Gastrocnemius medialis (tissue), 4 donors: ENCODE measurements around the gene SETD1A. TPM values are rescaled to one million over a fixed set of nuclear protein-coding genes. Genes with fewer than 3 reads are reported as not detected.

Experiments used
- ATAC-seq, 2 donors: fragments of 150-250 bp; one replicate each; pipeline ENCODE4 v1.9.1; 2016
- DNase-seq, 2 donors: peaks; one replicate each; pipeline ENCODE4 v3.0.0-alpha.2; 2019
- H3K27ac ChIP-seq, 4 donors: fragments of 200-600 bp; sonication (generic); 1 replicate in 1 of 4; 2 replicates in 3 of 4; pipeline ENCODE4 v1.5.1; 2016 to 2018; ENCODE audit warnings: mild to moderate bottlenecking in 2 of 4, moderate library complexity in 1 of 4
- H3K27me3 ChIP-seq, 3 donors: fragments of 200-600 bp; sonication (generic) in 2 of 3; 1 replicate in 1 of 3; 2 replicates in 2 of 3; pipeline versions ENCODE4 v1.5.1 to v1.6.0; 2016 to 2019; ENCODE audit warnings: mild to moderate bottlenecking in 1 of 3, moderate library complexity in 1 of 3
- H3K36me3 ChIP-seq, 2 donors: fragments of 200-600 bp; sonication (generic) in 1 of 2; one replicate each; pipeline ENCODE4 v1.5.1; 2017 to 2018
- H3K4me1 ChIP-seq, 2 donors: fragments of 200-600 bp; sonication (generic) in 1 of 2; one replicate each; pipeline ENCODE4 v1.5.1; 2016 to 2017; ENCODE audit warnings: mild to moderate bottlenecking in 2 of 2
- H3K4me3 ChIP-seq, 4 donors: fragments of 200-600 bp; sonication (generic) in 3 of 4; 1 replicate in 1 of 4; 2 replicates in 3 of 4; pipeline ENCODE4 v1.5.1; 2016 to 2019; ENCODE audit warnings: mild to moderate bottlenecking in 2 of 4
- H3K9me3 ChIP-seq, 3 donors: fragments of 200-600 bp; sonication (generic) in 2 of 3; 1 replicate in 1 of 3; 2 replicates in 2 of 3; pipeline ENCODE4 v1.5.1; 2016 to 2019
- POLR2A ChIP-seq, 2 donors: fragments of 450-650 bp; IDR thresholded peaks; one replicate each; pipeline ENCODE4 v1.6.1; 2017; ENCODE audit warnings: antibody characterized with exemption in 2 of 2, mild to moderate bottlenecking in 2 of 2, moderate library complexity in 2 of 2
- in situ Hi-C, 4 donors: fragments of 200-750 bp; cut with MboI; loops; one replicate each; pipeline versions ENCODE4 v1.15.0 to v1.8.0; 2017; ENCODE audit warnings: low sequenced_read_pairs in 4 of 4
- intact Hi-C: fragments of 100-400 bp; cut with DNase I; formaldehyde crosslinking; loops from one replicate; pipeline ENCODE4 v1.15.1; 2023; ENCODE audit warnings: low total_unique reads
- total RNA-seq, 4 donors: library from RNA; depleted of rRNA; stranded (reverse); fragments of >200 nt; gene quantifications; one replicate each; pipeline versions ENCODE4 v1.1.0 to v1.2.3, GENCODE V29; 2016
- TF ChIP-seq, protein P1 (sequence below), 5 experiments: fragments of 450-650 bp in 3 of 5; fragments of 200-600 bp in 2 of 5; sonication (generic) in 2 of 5; IDR thresholded peaks in 4 of 5; conservative IDR thresholded peaks in 1 of 5; 1 replicate in 4 of 5; 2 replicates in 1 of 5; pipeline ENCODE4 v1.5.1; 2016 to 2019; ENCODE audit warnings: antibody characterized with exemption in 5 of 5, mild to moderate bottlenecking in 3 of 5, moderate library complexity in 3 of 5

SETD1A gene
- total RNA-seq, 4 donors from 2014 or later = 3.8 to 15.4 (median 9.8) TPM

- peaks cover 0 to 4% of the 10 kb centered on the region in 2 donors for H3K36me3 ChIP-seq
- H3K4me1 ChIP-seq = peaks cover 17 to 33% of the 10 kb centered on the region in 2 donors
- no peak for TF ChIP-seq POLR2A (IDR thresholded peaks at IDR 0.05)
- TF ChIP-seq, protein P1, sequence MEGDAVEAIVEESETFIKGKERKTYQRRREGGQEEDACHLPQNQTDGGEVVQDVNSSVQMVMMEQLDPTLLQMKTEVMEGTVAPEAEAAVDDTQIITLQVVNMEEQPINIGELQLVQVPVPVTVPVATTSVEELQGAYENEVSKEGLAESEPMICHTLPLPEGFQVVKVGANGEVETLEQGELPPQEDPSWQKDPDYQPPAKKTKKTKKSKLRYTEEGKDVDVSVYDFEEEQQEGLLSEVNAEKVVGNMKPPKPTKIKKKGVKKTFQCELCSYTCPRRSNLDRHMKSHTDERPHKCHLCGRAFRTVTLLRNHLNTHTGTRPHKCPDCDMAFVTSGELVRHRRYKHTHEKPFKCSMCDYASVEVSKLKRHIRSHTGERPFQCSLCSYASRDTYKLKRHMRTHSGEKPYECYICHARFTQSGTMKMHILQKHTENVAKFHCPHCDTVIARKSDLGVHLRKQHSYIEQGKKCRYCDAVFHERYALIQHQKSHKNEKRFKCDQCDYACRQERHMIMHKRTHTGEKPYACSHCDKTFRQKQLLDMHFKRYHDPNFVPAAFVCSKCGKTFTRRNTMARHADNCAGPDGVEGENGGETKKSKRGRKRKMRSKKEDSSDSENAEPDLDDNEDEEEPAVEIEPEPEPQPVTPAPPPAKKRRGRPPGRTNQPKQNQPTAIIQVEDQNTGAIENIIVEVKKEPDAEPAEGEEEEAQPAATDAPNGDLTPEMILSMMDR (IDR thresholded peaks at IDR 0.05 in 4 of 5, conservative IDR thresholded peaks at IDR 0.05 in 1 of 5) = no peak
- H3K4me3 ChIP-seq = no peak overlapping the region
- in situ Hi-C loops (loop anchor here in 1 of 4 donors (25.0 kb wide), 1 partner anchor 486 kb away; the partner anchor contains the start of genes COX6A2 and ZNF843), intact Hi-C loops (no loop called here)
- DNase-seq = peak in 1 of 2 donors; percentile 66
- H3K27me3 ChIP-seq = no peaks in the 10 kb centered on the region
- peak overlapping the region; percentile 11 to 93 (median 80) for H3K27ac ChIP-seq
- H3K9me3 ChIP-seq = no peaks in the 10 kb centered on the region
- no peak for ATAC-seq
These were observed 5.8 kb upstream of the SETD1A start for GRCh38 chr16:30951750-30952149.

DNA sequence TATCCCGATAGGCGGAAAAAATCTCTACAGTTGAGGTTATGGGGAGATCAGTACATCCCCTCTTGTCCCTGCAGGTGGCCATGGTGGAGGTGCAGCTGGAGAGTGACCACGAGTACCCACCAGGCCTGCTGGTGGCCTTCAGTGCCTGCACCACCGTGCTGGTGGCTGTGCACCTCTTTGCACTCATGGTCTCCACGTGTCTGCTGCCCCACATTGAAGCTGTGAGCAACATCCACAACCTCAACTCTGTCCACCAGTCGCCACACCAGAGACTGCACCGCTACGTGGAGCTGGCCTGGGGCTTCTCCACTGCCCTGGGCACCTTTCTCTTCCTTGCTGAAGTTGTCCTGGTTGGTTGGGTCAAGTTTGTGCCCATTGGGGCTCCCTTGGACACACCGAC, 4.4 kb upstream of the SETD1A start:
- Histone ChIP-seq H3K9me3 (no peaks in the 10 kb centered on the region), H3K27me3 (no peaks in the 10 kb centered on the region), H3K4me1 (peaks cover 19 to 29% of the 10 kb centered on the region in 2 donors), H3K36me3 (no peaks in the 10 kb centered on the region), H3K27ac (peak overlapping the region in 1 of 4 donors; percentile 45), H3K4me3 (no peak overlapping the region)
- intact Hi-C loops (no loop called here), in situ Hi-C loops (loop anchor here in 1 of 4 donors (25.0 kb wide), 1 partner anchor 484 kb away; the partner anchor contains the start of genes COX6A2 and ZNF843)
- no peak for DNase-seq
- no peak for ATAC-seq
- TF ChIP-seq, protein P1 (IDR thresholded peaks at IDR 0.05 in 4 of 5, conservative IDR thresholded peaks at IDR 0.05 in 1 of 5) = no peak
- TF ChIP-seq POLR2A (IDR thresholded peaks at IDR 0.05) = no peak

DNA sequence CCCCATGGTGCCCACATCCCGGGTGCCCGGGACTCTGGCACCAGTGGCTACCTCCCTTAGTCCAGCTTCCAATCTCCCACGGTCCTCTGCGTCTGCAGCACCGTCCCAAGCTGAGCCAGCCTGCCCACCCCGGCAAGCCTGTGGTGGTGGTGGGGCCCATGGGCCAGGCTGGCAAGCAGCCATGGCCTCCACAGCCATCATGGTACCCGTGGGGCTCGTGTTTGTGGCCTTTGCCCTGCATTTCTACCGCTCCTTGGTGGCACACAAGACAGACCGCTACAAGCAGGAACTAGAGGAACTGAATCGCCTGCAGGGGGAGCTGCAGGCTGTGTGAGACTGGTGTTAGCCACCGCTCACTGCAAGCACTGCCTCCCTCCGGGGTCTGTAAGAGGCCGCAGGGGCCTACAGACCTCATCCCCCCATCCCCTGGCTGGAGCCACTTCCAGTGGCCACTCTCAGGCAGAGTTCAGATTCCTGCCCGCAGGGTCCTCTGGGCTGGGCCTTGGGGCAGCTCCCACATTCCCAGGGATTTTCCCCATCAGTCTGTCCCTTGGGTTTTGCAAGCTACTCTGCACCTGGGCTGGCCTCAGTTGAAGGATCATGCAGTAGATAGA, 3.9 kb upstream of the SETD1A start:
- no peak for TF ChIP-seq POLR2A (IDR thresholded peaks at IDR 0.05)
- TF ChIP-seq, protein P1 (IDR thresholded peaks at IDR 0.05 in 4 of 5, conservative IDR thresholded peaks at IDR 0.05 in 1 of 5) = peak; percentile 31 to 66 (median 43)
- in situ Hi-C loops = loop anchor here in 1 of 4 donors (25.0 kb wide), 1 partner anchor 484 kb away; the partner anchor contains the start of genes COX6A2 and ZNF843
- H3K36me3 ChIP-seq = no peaks in the 10 kb centered on the region
- no peak for ATAC-seq
- peak in 1 of 2 donors; percentile 54 for DNase-seq
- H3K9me3 ChIP-seq = no peaks in the 10 kb centered on the region
- peaks cover 20 to 27% of the 10 kb centered on the region in 2 donors for H3K4me1 ChIP-seq
- intact Hi-C loops = no loop called here
- H3K27me3 ChIP-seq = no peaks in the 10 kb centered on the region
- H3K4me3 ChIP-seq = no peak overlapping the region
- peak overlapping the region in 1 of 4 donors; percentile 45 for H3K27ac ChIP-seq

DNA sequence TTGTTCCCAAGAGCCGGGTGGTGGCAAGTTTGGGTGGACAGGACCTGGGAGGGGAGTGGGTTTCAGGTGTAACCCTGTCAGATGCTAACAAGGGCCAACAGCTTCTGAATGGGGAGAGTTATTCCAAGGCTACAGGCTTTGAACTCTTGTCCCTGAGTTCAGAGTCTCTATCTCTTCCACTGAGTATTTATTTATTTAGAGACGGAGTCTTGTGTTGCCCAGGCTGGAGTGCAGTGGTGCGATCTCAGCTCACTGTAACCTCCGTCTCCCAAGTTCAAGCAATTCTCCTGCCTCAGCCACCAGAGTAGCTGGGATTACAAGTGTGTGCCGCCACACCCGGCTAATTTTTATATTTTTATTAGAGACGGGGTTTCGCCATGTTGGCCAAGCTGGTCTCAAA, 2.6 kb upstream of the SETD1A start:
- Histone ChIP-seq H3K27me3 (no peaks in the 10 kb centered on the region), H3K36me3 (peaks cover 0 to 11% of the 10 kb centered on the region in 2 donors), H3K9me3 (no peaks in the 10 kb centered on the region), H3K4me1 (peaks cover 19 to 30% of the 10 kb centered on the region in 2 donors), H3K4me3 (no peak overlapping the region), H3K27ac (no peak overlapping the region)
- no peak for TF ChIP-seq POLR2A (IDR thresholded peaks at IDR 0.05)
- TF ChIP-seq, protein P1 (IDR thresholded peaks at IDR 0.05 in 4 of 5, conservative IDR thresholded peaks at IDR 0.05 in 1 of 5) = no peak
- ATAC-seq (no peak), DNase-seq (no peak)
- in situ Hi-C loops = loop anchor here in 1 of 4 donors (25.0 kb wide), 1 partner anchor 482 kb away; the partner anchor contains the start of genes COX6A2 and ZNF843
- intact Hi-C loops = no loop called here
